H1 (cell line): Measurements from ENCODE around the gene PIF1. TPM values are rescaled to one million over a fixed set of nuclear protein-coding genes. Genes with fewer than 3 reads are reported as not detected.

Source experiments
- CTCF ChIA-PET: fragments of 300-600 bp; sonication (Branson Sonifier 250); formaldehyde crosslinking; loops from one replicate; lab custom pipeline; 2021; ENCODE audit not compliant: partially characterized antibody; lab: Charles Lee
- POLR2A ChIA-PET: fragments of 300-600 bp; sonication (Branson Sonifier 250); formaldehyde crosslinking; loops from one replicate; lab custom pipeline; 2021; ENCODE audit warnings: inconsistent platforms; ENCODE audit not compliant: partially characterized antibody; lab: Charles Lee
- DNase-seq, 2 experiments: peaks; one replicate each; pipeline versions ENCODE4 v3.0.0 to v3.0.0-alpha.2; 2010 to 2022; ENCODE audit warnings: low spot score in 2 of 2, low read depth in 1 of 2, mixed read lengths in 1 of 2
- FAIRE-seq: peaks from 2 replicates; lab custom pipeline; 2011; peaks lifted over from hg19 to GRCh38; lab: Jason Lieb, UNC
- H2AFZ ChIP-seq: 2 replicates; pipeline ENCODE4 v1.8.1; 2012; ENCODE audit warnings: low read length, inconsistent platforms
- H2AK5ac ChIP-seq: 2 replicates; pipeline ENCODE4 v1.6.1; 2013; ENCODE audit warnings: low read depth, low read length
- H2BK120ac ChIP-seq: replicated peaks from 2 replicates; pipeline ENCODE3; 2013; ENCODE audit warnings: low read depth, low read length, inconsistent platforms
- H2BK12ac ChIP-seq: 2 replicates; pipeline ENCODE4 v1.6.1; 2013; ENCODE audit warnings: low read depth, low read length
- H2BK15ac ChIP-seq: 2 replicates; pipeline ENCODE4 v1.6.1; 2013; ENCODE audit warnings: low read length
- H2BK20ac ChIP-seq: 2 replicates; pipeline ENCODE4 v1.6.1; 2013; ENCODE audit warnings: low read length
- H2BK5ac ChIP-seq: 2 replicates; pipeline ENCODE4 v1.6.1; 2013; ENCODE audit warnings: low read depth, low read length
- H3K14ac ChIP-seq: 2 replicates; pipeline ENCODE4 v1.6.1; 2013; ENCODE audit warnings: inconsistent platforms; ENCODE audit not compliant: insufficient read length
- H3K18ac ChIP-seq: 2 replicates; pipeline ENCODE4 v1.6.1; 2013; ENCODE audit warnings: low read length; ENCODE audit errors: extremely low read depth
- H3K23ac ChIP-seq: 2 replicates; pipeline ENCODE4 v1.6.1; 2013; ENCODE audit warnings: inconsistent platforms; ENCODE audit not compliant: insufficient read length
- H3K23me2 ChIP-seq: 2 replicates; pipeline ENCODE4 v1.6.1; 2013; ENCODE audit warnings: low read depth, low read length
- H3K27ac ChIP-seq: 2 replicates; pipeline ENCODE4 v1.6.1; 2011; ENCODE audit warnings: low read depth, low read length, inconsistent platforms
- H3K27me3 ChIP-seq, 4 experiments: replicated peaks in 1 of 4; 1 replicate in 1 of 4; 2 replicates in 3 of 4; pipeline versions ENCODE4 v1.6.1 to v1.8.1; 2011 to 2013; ENCODE audit warnings: low read length in 3 of 4, mild to moderate bottlenecking in 3 of 4, inconsistent platforms in 2 of 4, mixed read lengths in 2 of 4, moderate library complexity in 1 of 4; ENCODE audit not compliant: control insufficient read depth in 3 of 4, insufficient read depth in 3 of 4; ENCODE audit errors: extremely low read depth in 1 of 4
- H3K36me3 ChIP-seq, 4 experiments: 2 replicates each; pipeline versions ENCODE4 v1.6.1 to v1.8.1; 2011 to 2013; ENCODE audit warnings: mild to moderate bottlenecking in 4 of 4, low read length in 3 of 4, moderate library complexity in 2 of 4, control low read depth in 1 of 4, inconsistent platforms in 1 of 4; ENCODE audit not compliant: insufficient read depth in 4 of 4, control insufficient read depth in 2 of 4
- H3K4ac ChIP-seq: replicated peaks from 2 replicates; pipeline ENCODE3; 2013; ENCODE audit warnings: low read length, low read depth, mixed read lengths, inconsistent platforms; ENCODE audit not compliant: insufficient read length
- H3K4me1 ChIP-seq, 4 experiments: replicated peaks in 1 of 4; 1 replicate in 1 of 4; 2 replicates in 3 of 4; pipeline versions ENCODE4 v1.6.1 to v1.8.1; 2011 to 2013; ENCODE audit warnings: low read length in 3 of 4, inconsistent platforms in 2 of 4, mixed read lengths in 1 of 4; ENCODE audit not compliant: insufficient read depth in 4 of 4, control insufficient read depth in 3 of 4
- H3K4me2 ChIP-seq, 2 experiments: 2 replicates each; pipeline versions ENCODE4 v1.6.1 to v1.8.1; 2011 to 2013; ENCODE audit warnings: low read depth in 2 of 2, low read length in 2 of 2, control low read depth in 1 of 2, inconsistent platforms in 1 of 2, mild to moderate bottlenecking in 1 of 2; ENCODE audit not compliant: insufficient read depth in 1 of 2
- H3K4me3 ChIP-seq, 4 experiments: fragments of 200-600, 300-600 bp in 1 of 4; sonication (generic), shearing (Covaris generic), sonication (Bioruptor Twin) in 1 of 4; 2 replicates each; pipeline versions ENCODE4 v1.5.1 to v1.8.1; 2011 to 2016; ENCODE audit warnings: low read length in 4 of 4, low read depth in 3 of 4, control low read depth in 2 of 4, inconsistent platforms in 2 of 4, mild to moderate bottlenecking in 2 of 4, mixed read lengths in 1 of 4, moderate library complexity in 1 of 4; ENCODE audit not compliant: insufficient read depth in 2 of 4; ENCODE audit errors: extremely low read depth in 1 of 4
- H3K56ac ChIP-seq: replicated peaks from 2 replicates; pipeline ENCODE3; 2013; ENCODE audit warnings: low read depth, mild to moderate bottlenecking, mixed read lengths, low read length, inconsistent platforms; ENCODE audit not compliant: insufficient read length
- H3K79me1 ChIP-seq: 2 replicates; pipeline ENCODE4 v1.6.1; 2013; ENCODE audit warnings: low read depth, low read length, control low read depth
- H3K79me2 ChIP-seq, 2 experiments: 2 replicates each; pipeline versions ENCODE4 v1.6.1 to v1.8.1; 2012 to 2013; ENCODE audit warnings: low read length in 2 of 2, mild to moderate bottlenecking in 2 of 2, inconsistent platforms in 1 of 2; ENCODE audit not compliant: insufficient read depth in 2 of 2, control insufficient read depth in 1 of 2
- H3K9ac ChIP-seq, 4 experiments: replicated peaks in 1 of 4; 1 replicate in 1 of 4; 2 replicates in 3 of 4; pipeline versions ENCODE4 v1.6.1 to v1.8.1; 2011 to 2013; ENCODE audit warnings: low read depth in 3 of 4, low read length in 3 of 4, control low read depth in 2 of 4, mild to moderate bottlenecking in 2 of 4, moderate library complexity in 2 of 4, inconsistent platforms in 1 of 4; ENCODE audit errors: extremely low read depth in 1 of 4
- H3K9me3 ChIP-seq, 2 experiments: 2 replicates each; pipeline versions ENCODE4 v1.6.1 to v1.8.1; 2012 to 2013; ENCODE audit warnings: mild to moderate bottlenecking in 2 of 2, moderate library complexity in 2 of 2, control low read depth in 1 of 2, inconsistent platforms in 1 of 2, low read depth in 1 of 2, low read length in 1 of 2, mixed read lengths in 1 of 2; ENCODE audit not compliant: insufficient read depth in 2 of 2
- H4K20me1 ChIP-seq, 2 experiments: replicated peaks in 1 of 2; 2 replicates each; pipeline versions ENCODE3 to v1.8.1; 2011 to 2013; ENCODE audit warnings: inconsistent platforms in 2 of 2, low read length in 2 of 2, mild to moderate bottlenecking in 1 of 2; ENCODE audit not compliant: insufficient read depth in 2 of 2, control insufficient read depth in 1 of 2
- H4K5ac ChIP-seq: 2 replicates; pipeline ENCODE4 v1.6.1; 2013; ENCODE audit warnings: low read length, low read depth, mixed read lengths, inconsistent platforms; ENCODE audit not compliant: insufficient read length
- H4K8ac ChIP-seq: 2 replicates; pipeline ENCODE4 v1.8.0; 2013; ENCODE audit warnings: mild to moderate bottlenecking, moderate library complexity, low read length, inconsistent platforms; ENCODE audit not compliant: insufficient read depth; ENCODE audit errors: extremely low read depth
- H4K91ac ChIP-seq: replicated peaks from 2 replicates; pipeline ENCODE3; 2013; ENCODE audit warnings: low read length, mixed read lengths, inconsistent platforms; ENCODE audit not compliant: insufficient read length
- CTBP2 ChIP-seq: IDR thresholded peaks from 2 replicates; pipeline ENCODE4 v1.7.0; 2011; ENCODE audit warnings: borderline replicate concordance, mild to moderate bottlenecking, moderate library complexity, mixed read lengths, low read length; ENCODE audit not compliant: insufficient read depth, insufficient read length
- GABPA ChIP-seq: IDR thresholded peaks from 2 replicates; pipeline ENCODE4 v1.6.1; 2011; ENCODE audit warnings: mild to moderate bottlenecking, low read length, moderate library complexity, borderline replicate concordance; ENCODE audit not compliant: insufficient read depth
- WGBS, 2 experiments: shearing (Covaris generic) in 1 of 2; methylation state at CpG; one replicate each; pipeline versions ENCODE4 v1.1.6 to v1.1.7; 2013 to 2015; ENCODE audit warnings: low lambda C conversion rate in 2 of 2, mixed read lengths in 2 of 2, inconsistent platforms in 1 of 2, low coverage in 1 of 2, missing lambda C conversion rate in 1 of 2; ENCODE audit not compliant: insufficient replicate concordance in 2 of 2, insufficient coverage in 1 of 2, insufficient read length in 1 of 2; ENCODE audit errors: extremely low coverage in 1 of 2, missing lambda C conversion rate in 1 of 2; 5-methylcytosine and 5-hydroxymethylcytosine counted together
- polyA plus RNA-seq, 7 experiments: library from polyadenylated mRNA; depleted of rRNA in 3 of 7; stranded (reverse) in 5 of 7; unstranded in 2 of 7; fragments of >200 nt in 5 of 7; fragments of 200-250 nt in 2 of 7; gene quantifications; 1 replicate in 5 of 7; 2 replicates in 1 of 7; 4 replicates in 1 of 7; pipeline versions ENCODE4 v1.2.1 to v1.2.3, GENCODE V29; 2011 to 2013; ENCODE audit warnings: missing spikeins in 2 of 7, mixed read lengths in 2 of 7
- total RNA-seq: library from RNA; stranded (reverse); fragmentation: NEBNext Ultra II Directional; extraction: Animal tissue kit (Norgen Biotek cat#: 25700); gene quantifications from 2 replicates; pipeline ENCODE4 v1.2.1, GENCODE V29; 2021

Gene PIF1
- total and polyA plus RNA-seq, 2 of the 8 experiments (the other 6 are each of a cell fraction or from before 2014, with no cell fraction given), result 73.3 to 138 TPM

DNA sequence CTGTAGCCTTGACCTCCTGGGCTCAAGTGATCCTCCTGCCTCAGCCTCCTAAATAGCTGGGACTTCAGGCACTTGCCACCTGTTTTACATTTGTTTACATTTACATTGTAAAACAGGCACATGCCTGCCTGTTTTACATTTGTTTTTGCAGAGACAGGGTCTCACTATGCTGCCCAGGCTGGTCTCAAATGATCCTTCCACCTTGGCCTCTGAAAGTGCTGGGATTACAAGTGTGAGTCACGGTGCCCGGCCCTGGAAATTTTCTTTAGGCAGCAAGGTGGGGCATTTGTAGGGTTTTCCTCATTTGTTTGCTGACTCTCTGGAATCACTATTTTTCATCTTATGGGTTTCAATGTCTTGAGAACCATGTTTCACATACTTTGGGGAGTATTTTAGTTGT lies 25.0 kb downstream of the PIF1 start:
- ChIA-PET POLR2A (interaction anchor here (0.7 to 24.9 kb wide), 5 partner anchors 8 to 82 kb away, joined by 3 to 748 read pairs (median 3); partner anchors contain the start of gene RBPMS2), CTCF (interaction anchor here (0.7 to 25.0 kb wide), 6 partner anchors 8 to 301 kb away, joined by 3 to 883 read pairs (median 4); no protein-coding TSS in a partner anchor)
- TF ChIP-seq GABPA (no peak), CTBP2 (no peak)

More for the DNA sequence above, 25.0 kb downstream of the PIF1 start:
- Histone ChIP-seq H3K9me3 (peaks cover 5 to 7% of the 10 kb centered on the region in 2 experiments; a peak in 2 of 4 replicates), H4K8ac (no peak overlapping the region), H2BK120ac (no peak overlapping the region), H3K4me2 (no peak overlapping the region), H3K79me2 (no peaks in the 10 kb centered on the region), H3K4ac (no peak overlapping the region), H2BK12ac (no peak overlapping the region), H3K23me2 (no peaks in the 10 kb centered on the region), H3K56ac (no peak overlapping the region), H3K4me3 (no peak overlapping the region), H2BK15ac (no peak overlapping the region), H3K79me1 (no peaks in the 10 kb centered on the region), H2BK20ac (no peak overlapping the region), H3K18ac (no peak overlapping the region), H4K20me1 (no peaks in the 10 kb centered on the region), H3K23ac (no peak overlapping the region), H3K36me3 (no peaks in the 10 kb centered on the region), H3K4me1 (no peaks in the 10 kb centered on the region; a peak in 1 of 7 replicates), H3K14ac (no peak overlapping the region), H2AK5ac (no peak overlapping the region), H3K9ac (no peak overlapping the region), H4K91ac (no peak overlapping the region), H3K27me3 (no peaks in the 10 kb centered on the region), H2AFZ (no peak overlapping the region), H2BK5ac (no peak overlapping the region), H4K5ac (no peak overlapping the region), H3K27ac (no peak overlapping the region)
- 95% methylated on average over 2 of the region's 2 CpGs; no CpG with 5 or more reads in 1 of the 2 experiments for WGBS, 2 experiments
- no peak for DNase-seq
- FAIRE-seq, result no peak
